GM23248 (cell line): ENCODE measurements around the gene CST9L. TPM values are rescaled to one million over a fixed set of nuclear protein-coding genes. Genes with fewer than 3 reads are reported as not detected.

Experiments
- DNase-seq: peaks from one replicate; pipeline ENCODE4 v3.0.0-alpha.2; 2015
- H2AFZ ChIP-seq: fragments of 200-600 bp; sonication (generic); 2 replicates; pipeline ENCODE4 v1.6.1; 2016; ENCODE audit warnings: antibody characterized with exemption
- H3F3A ChIP-seq: fragments of 200-600 bp; sonication (generic); 2 replicates; pipeline ENCODE4 v1.6.1; 2016; ENCODE audit warnings: mild to moderate bottlenecking, antibody characterized with exemption, mixed run types; ENCODE audit not compliant: insufficient read depth
- H3K27ac ChIP-seq: fragments of 200-600 bp; sonication (generic); 2 replicates; pipeline ENCODE4 v1.5.1; 2016; ENCODE audit warnings: mild to moderate bottlenecking
- H3K27me3 ChIP-seq: fragments of 200-600 bp; sonication (generic); replicated peaks from 2 replicates; pipeline ENCODE4 v1.6.1; 2016; ENCODE audit warnings: mild to moderate bottlenecking; ENCODE audit not compliant: insufficient read depth
- H3K36me3 ChIP-seq: fragments of 200-600 bp; sonication (generic); 2 replicates; pipeline ENCODE4 v1.6.1; 2016; ENCODE audit warnings: low read depth, mild to moderate bottlenecking
- H3K4me1 ChIP-seq: fragments of 200-600 bp; sonication (generic); 2 replicates; pipeline ENCODE4 v1.6.1; 2016; ENCODE audit warnings: mild to moderate bottlenecking; ENCODE audit not compliant: insufficient read depth
- H3K4me2 ChIP-seq: fragments of 200-600 bp; sonication (generic); one replicate; pipeline ENCODE4 v1.6.1; 2016; ENCODE audit warnings: mild to moderate bottlenecking; ENCODE audit not compliant: unreplicated experiment
- H3K4me3 ChIP-seq: fragments of 200-600 bp; sonication (generic); 2 replicates; pipeline ENCODE4 v1.5.1; 2016; ENCODE audit warnings: mild to moderate bottlenecking
- H3K79me2 ChIP-seq: fragments of 200-600 bp; sonication (generic); 2 replicates; pipeline ENCODE4 v1.6.1; 2016; ENCODE audit warnings: mild to moderate bottlenecking; ENCODE audit not compliant: insufficient read depth
- H3K9ac ChIP-seq: fragments of 200-600 bp; sonication (generic); 2 replicates; pipeline ENCODE4 v1.6.1; 2016; ENCODE audit warnings: mild to moderate bottlenecking
- H3K9me2 ChIP-seq: fragments of 200-600 bp; sonication (generic); 2 replicates; pipeline ENCODE4 v1.6.1; 2016; ENCODE audit warnings: mixed run types, mild to moderate bottlenecking, moderate library complexity; ENCODE audit not compliant: insufficient read depth
- H3K9me3 ChIP-seq: fragments of 200-600 bp; sonication (generic); one replicate; pipeline ENCODE4 v1.6.1; 2017; ENCODE audit warnings: low read depth
- H4K20me1 ChIP-seq: fragments of 200-600 bp; sonication (generic); 2 replicates; pipeline ENCODE4 v1.6.0; 2016; ENCODE audit not compliant: insufficient read depth
- EZH2 ChIP-seq: fragments of 200-600 bp; sonication (generic); IDR thresholded peaks from 2 replicates; pipeline ENCODE4 v1.6.1; 2018; ENCODE audit warnings: antibody characterized with exemption, mild to moderate bottlenecking; ENCODE audit not compliant: insufficient read depth, poor library complexity, severe bottlenecking
- EZH2phosphoT487 ChIP-seq: fragments of 200-600 bp; sonication (generic); IDR thresholded peaks from 2 replicates; pipeline ENCODE4 v1.6.1; 2018; ENCODE audit warnings: antibody characterized with exemption, moderate library complexity, mild to moderate bottlenecking, low read depth; ENCODE audit not compliant: insufficient read depth
- WGBS, 2 experiments: methylation state at CpG; one replicate each; pipeline ENCODE4 v1.1.6; 2015 to 2017; ENCODE audit warnings: low lambda C conversion rate in 2 of 2, low coverage in 1 of 2; ENCODE audit errors: missing lambda C conversion rate in 2 of 2; 5-methylcytosine and 5-hydroxymethylcytosine counted together
- in situ Hi-C: fragments of 300-500 bp; cut with MboI; formaldehyde crosslinking; loops from 2 replicates; pipeline ENCODE4 v1.15.0; 2020
- polyA plus RNA-seq: library from polyadenylated mRNA; unstranded; fragments of >200 nt; fragmentation: Nextera tagmentation; extraction: Ambion mirVana; gene quantifications from 2 replicates; pipeline ENCODE4 v1.2.1, GENCODE V29; 2016
- total RNA-seq: library from RNA; depleted of rRNA; stranded (reverse); fragments of >200 nt; shearing (Covaris generic); gene quantifications from 2 replicates; pipeline ENCODE4 v1.2.3, GENCODE V29; 2014

CST9L gene
- total and polyA plus RNA-seq, 2 experiments from 2014 or later = not detected

- no peaks in the 10 kb centered on the region for H3K9me2 ChIP-seq
- no peak for DNase-seq
- no peaks in the 10 kb centered on the region for H3F3A ChIP-seq
- H3K4me1 ChIP-seq = no peaks in the 10 kb centered on the region
- no peak overlapping the region for H3K4me3 ChIP-seq
- no peak overlapping the region for H3K4me2 ChIP-seq
- TF ChIP-seq EZH2 = no peak
- no peak for TF ChIP-seq EZH2phosphoT487
- no peaks in the 10 kb centered on the region for H3K27me3 ChIP-seq
- in situ Hi-C loops = no loop called here
- no peak overlapping the region for H3K9ac ChIP-seq
- no peaks in the 10 kb centered on the region for H3K36me3 ChIP-seq
- H3K9me3 ChIP-seq = no peaks in the 10 kb centered on the region
- no peaks in the 10 kb centered on the region for H4K20me1 ChIP-seq
- H3K27ac ChIP-seq = no peak overlapping the region
- H3K79me2 ChIP-seq = no peaks in the 10 kb centered on the region
- 9 to 19% methylated on average over 2 of the region's 2 CpGs for WGBS, 2 experiments
- no peak overlapping the region for H2AFZ ChIP-seq
Observed at GRCh38 chr20:23536328-23536974, 31.8 kb downstream of the CST9L start.

DNA sequence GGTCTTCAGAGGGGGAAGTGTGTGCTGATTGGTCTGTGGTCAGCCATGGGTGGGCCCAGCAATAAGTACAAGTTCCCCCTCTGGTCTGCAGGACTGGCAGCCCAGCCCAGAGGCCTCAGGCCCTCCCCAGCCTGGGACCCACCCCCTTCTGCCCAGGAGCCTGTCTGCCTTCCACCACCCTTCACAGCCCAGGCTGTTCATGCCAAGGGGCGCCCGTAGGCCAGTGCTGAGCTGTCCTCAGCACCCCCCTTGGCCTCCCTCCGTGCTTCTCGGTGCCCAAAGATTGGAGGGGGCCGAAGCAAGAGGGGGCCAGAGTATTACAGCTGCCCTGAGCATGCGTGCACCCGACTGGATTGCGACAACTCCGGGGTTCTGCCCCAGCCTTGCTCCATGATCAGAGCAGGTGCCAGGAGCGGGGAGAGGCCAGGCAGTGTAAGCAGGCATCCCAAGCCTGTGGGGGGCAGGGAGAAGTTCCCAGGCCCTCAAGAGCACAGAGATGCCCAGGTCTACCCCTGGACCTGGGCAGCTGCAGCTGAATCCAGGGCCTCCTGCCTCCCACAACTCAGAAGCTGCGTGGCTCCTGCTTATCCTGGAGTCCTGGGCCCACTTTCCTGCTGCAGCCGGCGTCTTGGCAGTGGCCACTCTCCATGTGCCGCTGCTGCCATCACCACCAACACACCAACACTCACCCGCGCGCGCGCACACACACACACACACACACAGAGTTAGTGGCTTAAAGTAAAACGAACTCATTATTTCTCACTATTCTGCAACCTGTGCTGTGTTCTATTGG is 33.3 kb downstream of the CST9L start:
- H2AFZ ChIP-seq = no peak overlapping the region
- no peak overlapping the region for H3K27ac ChIP-seq
- no peak overlapping the region for H3K4me3 ChIP-seq
- no peaks in the 10 kb centered on the region for H3K79me2 ChIP-seq
- TF ChIP-seq EZH2phosphoT487 = no peak
- no peak overlapping the region for H3K4me2 ChIP-seq
- H3F3A ChIP-seq = no peaks in the 10 kb centered on the region
- H4K20me1 ChIP-seq = no peaks in the 10 kb centered on the region
- no peak for DNase-seq
- H3K9me3 ChIP-seq = no peaks in the 10 kb centered on the region
- H3K9me2 ChIP-seq = no peaks in the 10 kb centered on the region
- no peaks in the 10 kb centered on the region for H3K36me3 ChIP-seq
- WGBS, 2 experiments = 59 to 67% methylated on average over 19 to 20 of the region's 20 CpGs
- no peaks in the 10 kb centered on the region for H3K4me1 ChIP-seq
- no peaks in the 10 kb centered on the region for H3K27me3 ChIP-seq
- H3K9ac ChIP-seq = no peak overlapping the region
- in situ Hi-C loops = no loop called here

- TF ChIP-seq EZH2phosphoT487 (no peak), EZH2 (no peak)
- in situ Hi-C loops = no loop called here
- no peak overlapping the region for H3K27ac ChIP-seq
Observed at GRCh38 chr20:23533161-23533560, 35.1 kb downstream of the CST9L start.

DNA sequence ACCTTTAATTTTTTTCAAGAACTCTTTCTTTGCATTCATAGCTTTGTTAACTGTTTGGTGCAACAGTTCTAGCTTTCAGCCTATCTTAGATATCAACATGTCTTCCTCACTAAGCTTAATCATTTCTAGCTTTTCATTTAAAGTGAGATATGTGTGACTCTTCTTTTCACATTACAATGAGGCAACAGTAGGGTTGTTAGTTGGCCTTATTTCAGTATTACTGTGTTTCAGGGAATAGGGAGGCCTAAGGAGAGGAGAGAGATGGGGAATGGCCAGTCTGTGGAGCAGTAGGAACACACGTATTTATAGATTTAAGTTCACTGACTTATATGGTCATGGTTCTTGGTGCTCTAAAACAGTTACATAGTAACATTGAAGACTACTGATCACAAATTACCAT is 35.8 kb downstream of the CST9L start:
- no peak for TF ChIP-seq EZH2phosphoT487
- TF ChIP-seq EZH2 = no peak
- WGBS, 2 experiments = 11 to 27% methylated on average over 1 of the region's 1 CpG
- in situ Hi-C loops = no loop called here

More at GRCh38 chr20:23533161-23533560, 35.1 kb downstream of the CST9L start:
- Histone ChIP-seq H3K79me2 (no peaks in the 10 kb centered on the region), H2AFZ (no peak overlapping the region), H3F3A (no peaks in the 10 kb centered on the region), H3K4me1 (no peaks in the 10 kb centered on the region), H4K20me1 (no peaks in the 10 kb centered on the region), H3K4me3 (no peak overlapping the region), H3K9me3 (no peaks in the 10 kb centered on the region), H3K9ac (no peak overlapping the region), H3K27me3 (no peaks in the 10 kb centered on the region), H3K36me3 (no peaks in the 10 kb centered on the region), H3K9me2 (no peaks in the 10 kb centered on the region), H3K4me2 (no peak overlapping the region)
- DNase-seq = no peak

More for the DNA sequence above, 35.8 kb downstream of the CST9L start:
- H3K4me3 ChIP-seq = no peak overlapping the region
- no peaks in the 10 kb centered on the region for H3K36me3 ChIP-seq
- no peak overlapping the region for H3K9ac ChIP-seq
- H2AFZ ChIP-seq = no peak overlapping the region
- H3K27me3 ChIP-seq = no peaks in the 10 kb centered on the region
- no peaks in the 10 kb centered on the region for H3K9me3 ChIP-seq
- H3F3A ChIP-seq = no peaks in the 10 kb centered on the region
- H4K20me1 ChIP-seq = no peaks in the 10 kb centered on the region
- no peaks in the 10 kb centered on the region for H3K9me2 ChIP-seq
- H3K27ac ChIP-seq = no peak overlapping the region
- DNase-seq = no peak
- H3K4me1 ChIP-seq = no peaks in the 10 kb centered on the region
- no peak overlapping the region for H3K4me2 ChIP-seq
- H3K79me2 ChIP-seq = no peaks in the 10 kb centered on the region
